NCI-H1092 treated with DMSO at 0.1 percent for 48 hours (cell line): Measurements from ENCODE around the gene GJC2.

Experiments
- DNase-seq: peaks from one replicate; lab custom pipeline; 2025; lab: John Stamatoyannopoulos, UW

The GJC2 gene

GRCh38 chr1:228145463-228146416, 4.0 kb upstream of the GJC2 start:
- DNase-seq, result no peak

DNA sequence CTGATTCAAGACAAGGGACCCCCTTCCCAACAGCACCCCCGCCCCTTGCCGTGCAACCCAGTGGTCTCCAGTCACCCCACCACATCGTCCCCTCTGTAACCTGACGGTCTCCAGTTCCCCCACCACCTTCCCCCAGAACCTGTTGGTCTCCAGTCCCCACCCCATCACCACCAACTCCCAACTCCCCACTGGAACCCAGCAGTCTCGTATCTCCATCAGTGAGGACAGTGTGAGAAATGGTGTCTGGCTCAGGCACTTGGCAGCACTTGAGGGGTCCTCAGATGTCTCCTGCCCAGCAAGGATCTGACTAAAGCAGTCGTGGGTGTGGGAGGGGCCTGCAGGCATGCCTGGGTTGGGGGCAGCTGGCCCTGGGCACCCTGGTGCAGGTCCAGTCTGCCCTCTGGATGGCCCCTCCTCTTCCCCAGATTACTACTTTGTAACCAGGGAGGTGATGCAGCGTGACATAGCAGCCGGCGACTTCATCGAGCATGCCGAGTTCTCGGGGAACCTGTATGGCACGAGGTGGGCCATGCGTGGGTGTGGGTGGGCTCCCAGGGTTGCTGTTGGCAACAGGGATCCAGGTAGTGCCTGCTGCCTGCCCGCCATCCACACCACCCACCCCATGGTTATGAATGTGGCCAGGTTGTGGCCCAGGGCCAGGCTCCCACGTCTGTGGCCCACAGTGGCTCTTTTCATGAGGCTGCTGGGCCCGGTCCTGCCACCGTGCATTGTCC, 3.1 kb upstream of the GJC2 start:
- DNase-seq, result no peak

- no peak for DNase-seq
Measured at GRCh38 chr1:228147151-228147693, 2.5 kb upstream of the GJC2 start.

- no peak for DNase-seq
Measured at GRCh38 chr1:228147768-228148167, 2.0 kb upstream of the GJC2 start.

DNA sequence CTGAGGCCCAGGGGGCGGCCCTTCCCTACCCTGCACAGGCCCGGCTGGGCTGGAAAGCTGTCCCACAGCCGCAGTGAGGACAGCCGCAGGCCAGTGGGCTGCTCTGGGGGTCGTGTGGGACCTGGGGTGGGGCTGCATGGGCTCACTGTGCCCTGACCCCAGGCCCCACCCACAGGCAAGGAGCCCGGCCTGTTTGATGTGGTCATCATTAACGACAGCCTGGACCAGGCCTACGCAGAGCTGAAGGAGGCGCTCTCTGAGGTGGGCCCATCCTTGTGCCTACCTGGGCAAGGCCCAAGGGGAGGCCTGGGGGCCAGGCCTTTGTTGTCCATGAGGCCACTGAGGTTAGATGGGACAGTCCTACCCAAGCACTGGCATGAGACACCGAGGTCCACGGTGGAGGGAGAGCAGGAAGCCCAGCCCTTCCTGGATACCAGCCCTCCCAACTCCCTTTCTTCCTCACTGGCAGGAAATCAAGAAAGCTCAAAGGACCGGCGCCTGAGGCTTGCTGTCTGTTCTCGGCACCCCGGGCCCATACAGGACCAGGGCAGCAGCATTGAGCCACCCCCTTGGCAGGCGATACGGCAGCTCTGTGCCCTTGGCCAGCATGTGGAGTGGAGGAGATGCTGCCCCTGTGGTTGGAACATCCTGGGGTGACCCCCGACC, 1.4 kb upstream of the GJC2 start:
- no peak for DNase-seq

DNA sequence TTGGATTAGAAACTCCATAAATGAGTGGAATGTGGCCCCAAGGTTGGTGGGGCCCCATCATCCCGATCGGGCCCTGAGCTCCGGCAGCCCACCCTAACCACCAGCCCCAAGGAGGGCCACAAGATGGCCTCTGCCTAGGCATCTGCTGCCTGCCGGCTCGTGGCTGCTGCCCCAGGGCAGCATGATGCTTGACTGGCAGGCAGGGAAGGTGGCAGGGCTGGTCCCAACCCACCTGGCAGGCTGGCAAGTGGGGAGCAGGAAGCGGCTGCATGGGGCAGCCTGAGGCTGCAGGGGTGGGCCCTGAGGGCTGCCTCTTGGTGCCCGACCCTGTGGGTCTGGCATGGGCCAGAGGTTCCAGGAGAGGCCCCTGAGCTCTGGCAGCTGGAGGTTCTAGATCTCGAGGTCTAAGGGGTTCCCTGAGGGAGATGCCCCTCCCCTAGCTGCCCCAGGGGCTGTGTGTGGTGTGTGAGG, 760 bp upstream of the GJC2 start:
- no peak for DNase-seq

- DNase-seq, result no peak
Measured at GRCh38 chr1:228150120-228150460, 360 bp downstream of the GJC2 start.

- no peak for DNase-seq
Measured at GRCh38 chr1:228150461-228151179, 890 bp downstream of the GJC2 start.

DNA sequence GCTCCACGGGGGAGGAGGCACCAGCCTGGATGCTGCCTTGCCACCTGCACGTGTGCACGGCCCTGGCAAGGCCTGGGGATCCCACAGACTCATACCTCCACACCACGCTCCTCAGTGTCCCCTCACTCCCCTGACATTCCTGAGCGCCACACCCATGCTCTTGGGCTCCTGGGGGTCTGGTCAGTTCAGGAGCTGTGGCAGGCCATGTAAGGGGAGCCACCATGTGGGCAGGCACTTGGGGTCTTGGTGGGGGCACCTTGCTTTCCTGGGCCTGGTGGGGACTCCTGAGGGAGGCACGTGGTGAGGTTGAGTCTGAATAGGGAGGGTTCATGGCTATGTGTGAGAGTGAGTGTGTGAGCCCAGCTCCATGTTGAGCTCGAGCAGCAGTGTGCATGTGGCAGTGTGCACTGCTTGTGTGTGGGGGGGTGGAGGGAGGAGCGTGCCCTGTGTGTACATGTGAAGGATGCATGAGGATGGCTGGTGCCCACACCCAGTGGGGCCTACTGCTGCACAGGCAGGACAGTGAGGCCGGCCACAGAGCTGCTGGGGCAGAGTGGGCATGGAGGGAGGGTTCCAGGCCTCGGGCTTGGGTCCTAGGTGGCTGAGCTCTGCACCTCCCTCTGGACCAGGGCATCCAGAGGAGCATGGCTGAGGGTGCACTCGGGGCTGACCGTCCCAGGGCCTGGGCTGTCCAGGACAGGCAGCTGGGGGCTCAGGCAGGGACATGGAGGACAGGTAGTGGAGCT, 1.6 kb downstream of the GJC2 start:
- no peak for DNase-seq

DNA sequence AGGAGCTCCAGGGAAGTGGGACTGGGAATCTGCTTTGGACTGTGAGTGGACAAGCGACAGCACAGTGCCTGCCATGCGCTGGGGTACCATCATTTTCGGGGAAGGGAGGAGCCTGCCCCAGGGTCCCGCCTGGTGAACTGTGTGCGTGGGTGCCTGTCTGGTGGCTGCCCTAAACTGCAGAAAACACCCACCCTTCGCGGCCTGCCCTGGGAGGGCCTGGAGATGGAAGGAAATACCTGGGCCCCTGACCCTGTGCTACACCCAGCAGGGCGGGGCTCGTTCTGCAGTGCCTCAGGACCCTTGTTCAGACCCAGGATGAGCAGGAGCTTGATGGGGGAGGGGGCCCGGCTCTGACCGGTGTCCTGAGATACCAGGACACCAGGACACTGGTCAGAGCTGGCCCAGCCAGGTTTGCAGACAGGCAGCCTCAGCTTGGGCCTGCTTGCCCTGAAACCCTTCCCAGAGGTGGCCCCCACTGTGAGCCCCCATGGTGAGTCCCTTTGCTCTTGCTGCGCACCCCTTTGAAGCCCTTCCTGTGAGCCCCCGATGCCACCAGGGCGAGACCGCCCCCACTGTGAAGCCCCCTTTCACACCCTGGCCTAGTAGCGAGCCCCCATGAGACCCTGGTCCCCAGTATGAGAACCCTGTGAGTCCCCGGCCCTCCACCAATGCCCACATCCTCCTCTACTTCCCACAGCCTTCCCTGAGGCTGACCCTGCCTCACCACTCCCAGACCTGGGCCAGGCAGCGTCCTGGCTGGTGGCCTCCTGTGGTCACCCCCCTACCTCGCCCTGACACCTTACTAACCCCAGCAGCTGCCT, 2.6 kb downstream of the GJC2 start:
- no peak for DNase-seq

DNA sequence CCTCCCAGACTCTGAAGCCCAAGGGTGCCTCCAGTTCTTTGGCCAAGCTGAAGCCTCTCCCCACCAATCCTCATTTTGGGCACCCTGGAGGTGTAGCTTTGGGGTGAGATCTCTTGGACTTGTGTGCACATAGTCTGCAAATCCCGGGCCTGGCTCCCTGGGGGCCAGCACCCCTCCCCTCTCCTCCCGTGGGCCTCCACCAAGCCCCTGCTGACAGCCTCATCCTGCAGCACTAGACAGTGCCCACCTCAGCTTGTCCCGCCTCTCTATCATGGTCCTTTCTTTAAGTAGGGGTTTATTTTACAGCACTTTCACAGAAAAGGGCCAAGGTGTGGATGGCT, 3.2 kb downstream of the GJC2 start:
- no peak for DNase-seq

DNA sequence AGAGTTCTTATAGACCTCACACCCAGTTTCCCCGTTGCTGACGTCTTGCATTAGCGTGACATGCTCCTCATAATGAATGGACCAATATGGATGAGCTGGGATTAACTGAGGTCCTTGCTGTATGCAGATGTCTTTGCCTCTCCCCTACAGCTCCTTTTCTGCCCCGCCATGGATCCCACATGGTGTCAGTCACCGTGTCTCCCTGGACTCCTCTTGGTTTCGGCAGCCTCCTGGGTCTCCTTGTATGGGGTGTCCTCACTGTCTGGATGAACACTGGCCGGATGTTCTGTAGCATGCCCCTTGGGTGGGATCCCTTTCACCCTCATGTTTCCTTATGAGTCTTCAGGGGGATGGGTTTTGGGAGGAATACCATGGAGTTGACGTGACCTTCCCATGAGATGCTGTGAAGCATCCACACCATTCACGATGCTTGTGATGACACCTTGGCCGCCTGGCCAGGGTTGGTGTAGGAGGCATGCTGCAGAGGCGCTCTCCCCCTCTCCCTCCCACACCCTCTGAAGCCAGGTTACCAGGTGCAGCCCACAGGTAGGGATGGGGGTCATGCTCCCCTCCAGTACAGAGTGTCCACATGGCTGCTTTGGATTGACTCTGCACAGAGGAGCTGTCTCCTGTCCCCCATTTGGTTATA, 4.4 kb downstream of the GJC2 start:
- DNase-seq, result no peak

GRCh38 chr1:228154670-228155571, 5.2 kb downstream of the GJC2 start:
- DNase-seq, result no peak

DNA sequence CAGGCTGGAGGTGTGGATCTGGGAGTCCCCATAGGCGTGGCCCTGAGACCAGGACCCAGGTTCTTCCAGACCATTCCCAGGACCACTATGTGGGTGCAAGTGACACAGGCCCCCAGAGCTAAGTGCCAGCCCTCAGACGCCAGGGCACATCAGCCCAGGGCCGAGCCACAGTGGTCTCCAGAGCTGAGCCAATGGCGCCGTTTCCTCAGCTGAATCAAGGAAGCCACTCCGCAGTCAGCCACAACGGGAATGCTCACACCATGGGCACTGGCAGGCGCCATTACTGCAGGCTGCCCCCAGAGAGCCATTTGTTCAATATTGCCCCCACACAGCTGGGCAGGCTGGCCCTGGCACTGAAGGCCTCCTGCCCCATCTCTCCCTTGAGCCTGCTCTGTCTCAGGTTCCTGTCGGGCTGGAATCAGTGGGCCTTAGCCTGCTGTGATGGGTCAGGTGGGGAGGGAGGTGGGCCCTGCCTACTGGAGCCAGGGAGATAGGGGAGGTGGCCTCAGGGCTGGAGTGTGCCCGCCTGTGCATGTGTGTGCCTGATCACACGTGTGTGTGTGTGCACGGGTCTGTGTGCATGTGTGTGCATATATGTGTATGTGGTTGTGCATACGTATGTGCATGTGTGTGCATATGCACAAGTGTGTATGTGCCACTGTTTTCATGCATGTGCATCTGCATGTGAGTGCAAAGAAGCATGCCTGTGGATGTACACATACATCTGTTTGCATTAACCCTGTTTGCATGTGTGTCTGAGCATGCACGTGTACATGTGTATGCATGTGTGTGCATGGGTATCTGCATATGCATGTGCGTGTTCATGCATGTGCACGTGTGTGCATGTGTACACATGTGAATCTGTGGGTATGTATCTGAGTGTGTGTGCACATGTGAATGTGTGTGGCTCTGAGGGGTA, 6.1 kb downstream of the GJC2 start:
- no peak for DNase-seq

GRCh38 chr1:228156515-228156881, 6.8 kb downstream of the GJC2 start:
- DNase-seq, result no peak

- DNase-seq, result no peak
Measured at GRCh38 chr1:228156941-228157728, 7.4 kb downstream of the GJC2 start.

- no peak for DNase-seq
Measured at GRCh38 chr1:228157729-228158126, 8.0 kb downstream of the GJC2 start.
